GM18858 (cell line): Measurements from ENCODE around the gene EEF1E1.

Experiments
- ATAC-seq: cut with Tn5 transposase; IDR thresholded peaks from one replicate; pipeline ENCODE4 v1.9.1; 2021; ENCODE audit not compliant: unreplicated experiment

Gene EEF1E1

GRCh38 chr6:8102122-8102958 is at the start of gene EEF1E1:
Gene EEF1E1 (minus strand): TSS chr6:8102548. CDS start chr6:8102521, 27 bp downstream.
- ATAC-seq = peak; percentile 98

- ATAC-seq = no peak
Observed at GRCh38 chr6:8149350-8149749, 47.0 kb upstream of the EEF1E1 start.

GRCh38 chr6:8143945-8144344 is 41.6 kb upstream of the EEF1E1 start:
- ATAC-seq = no peak

- ATAC-seq = no peak
Observed at GRCh38 chr6:8139451-8139850, 37.1 kb upstream of the EEF1E1 start.

GRCh38 chr6:8137529-8137939 is 35.2 kb upstream of the EEF1E1 start:
- ATAC-seq = no peak

- no peak for ATAC-seq
Observed at GRCh38 chr6:8135276-8135675, 32.9 kb upstream of the EEF1E1 start.

- no peak for ATAC-seq
Observed at GRCh38 chr6:8132130-8132529, 29.8 kb upstream of the EEF1E1 start.

GRCh38 chr6:8131265-8131897 is 29.0 kb upstream of the EEF1E1 start:
- no peak for ATAC-seq

- ATAC-seq = no peak
Observed at GRCh38 chr6:8130399-8130798, 28.1 kb upstream of the EEF1E1 start.

GRCh38 chr6:8123236-8123635 is 20.9 kb upstream of the EEF1E1 start:
- ATAC-seq = no peak

GRCh38 chr6:8114956-8115355 is 12.6 kb upstream of the EEF1E1 start:
- ATAC-seq = no peak

- no peak for ATAC-seq
Observed at GRCh38 chr6:8113131-8113654, 10.8 kb upstream of the EEF1E1 start.

GRCh38 chr6:8110725-8111124 is 8.4 kb upstream of the EEF1E1 start:
- ATAC-seq = no peak

- ATAC-seq = peak; percentile 75
Observed at GRCh38 chr6:8110117-8110721, 7.9 kb upstream of the EEF1E1 start.

- no peak for ATAC-seq
Observed at GRCh38 chr6:8108759-8109539, 6.6 kb upstream of the EEF1E1 start.

- no peak for ATAC-seq
Observed at GRCh38 chr6:8108031-8108660, 5.8 kb upstream of the EEF1E1 start.

GRCh38 chr6:8105791-8106190 is 3.4 kb upstream of the EEF1E1 start:
- no peak for ATAC-seq

GRCh38 chr6:8103726-8104125 is 1.4 kb upstream of the EEF1E1 start:
- no peak for ATAC-seq

GRCh38 chr6:8100159-8100854 is 2.0 kb downstream of the EEF1E1 start:
- ATAC-seq = no peak

GRCh38 chr6:8090650-8091049 is 11.7 kb downstream of the EEF1E1 start:
- ATAC-seq = no peak
